GM12878 (cell line): ENCODE results near the gene PDZK1IP1.

Experiments
- CBFB ChIP-seq: IDR thresholded peaks from 2 replicates; pipeline ENCODE4 v1.6.1; 2016; ENCODE audit warnings: antibody characterized with exemption, low read depth
- CBX3 ChIP-seq: fragments of 200-600 bp; sonication (generic); IDR thresholded peaks from 2 replicates; pipeline ENCODE4 v1.6.1; 2016; ENCODE audit warnings: low read depth, borderline replicate concordance
- CTCF ChIP-seq, 3 experiments: IDR thresholded peaks in 2 of 3; conservative IDR thresholded peaks in 1 of 3; 2 replicates each; pipeline ENCODE4 v1.5.1; 2011; ENCODE audit warnings: low read depth in 3 of 3, low read length in 3 of 3, mild to moderate bottlenecking in 3 of 3, control low read depth in 2 of 3, moderate library complexity in 2 of 3, inconsistent platforms in 1 of 3, mixed read lengths in 1 of 3; ENCODE audit not compliant: control insufficient read depth in 2 of 3, insufficient read depth in 1 of 3; ENCODE audit errors: extremely low read depth in 1 of 3
- DPF2 ChIP-seq: fragments of 450-650 bp; IDR thresholded peaks from 2 replicates; pipeline ENCODE4 v1.6.1; 2017; ENCODE audit warnings: mild to moderate bottlenecking
- IRF3 ChIP-seq: fragments of 450-650 bp; IDR thresholded peaks from 2 replicates; pipeline ENCODE4 v1.6.1; 2014; ENCODE audit warnings: mild to moderate bottlenecking
- JUND ChIP-seq: IDR thresholded peaks from 2 replicates; pipeline ENCODE4 v1.6.1; 2012; ENCODE audit warnings: low read depth, mild to moderate bottlenecking, low read length, improper control_type of control experiment, moderate library complexity
- MXI1 ChIP-seq: fragments of 150-350 bp; IDR thresholded peaks from 2 replicates; pipeline ENCODE4 v1.6.1; 2011; ENCODE audit warnings: low read depth, mild to moderate bottlenecking, inconsistent platforms, low read length, improper control_type of control experiment
- NBN ChIP-seq: fragments of 450-650 bp; IDR thresholded peaks from 2 replicates; pipeline ENCODE4 v1.6.1; 2016
- NFYA ChIP-seq: IDR thresholded peaks from 2 replicates; pipeline ENCODE4 v1.6.1; 2011; ENCODE audit warnings: low read depth, mild to moderate bottlenecking, low read length, improper control_type of control experiment, borderline replicate concordance
- POLR2A ChIP-seq: IDR thresholded peaks from 2 replicates; pipeline ENCODE4 v1.6.1; 2011; ENCODE audit warnings: low read depth, mild to moderate bottlenecking, low read length
- RAD21 ChIP-seq: IDR thresholded peaks from 2 replicates; pipeline ENCODE4 v1.6.1; 2011; ENCODE audit warnings: mild to moderate bottlenecking, low read depth, low read length, moderate library complexity; ENCODE audit not compliant: insufficient read depth
- REST ChIP-seq: IDR thresholded peaks from 2 replicates; pipeline ENCODE4 v1.6.1; 2012; ENCODE audit warnings: mild to moderate bottlenecking, low read depth, low read length
- SIN3A ChIP-seq: IDR thresholded peaks from 2 replicates; pipeline ENCODE4 v1.6.1; 2012; ENCODE audit warnings: low read depth, low read length, improper control_type of control experiment
- ZSCAN29 ChIP-seq: fragments of 450-650 bp; IDR thresholded peaks from 2 replicates; pipeline ENCODE4 v1.6.1; 2017; ENCODE audit warnings: mild to moderate bottlenecking, moderate library complexity

- TF ChIP-seq NFYA: no peak
- no peak for TF ChIP-seq CTCF (IDR thresholded peaks at IDR 0.05 in 2 of 3, conservative IDR thresholded peaks at IDR 0.05 in 1 of 3; ENCODE audit: control insufficient read depth in 2 of 3, extremely low read depth in 1 of 3, insufficient read depth in 1 of 3, low read depth in 3 of 3, low read length in 3 of 3)
- TF ChIP-seq JUND: no peak
- TF ChIP-seq REST: no peak
- no peak for TF ChIP-seq DPF2
- TF ChIP-seq RAD21: no peak
- no peak for TF ChIP-seq CBX3
- no peak for TF ChIP-seq NBN
- no peak for TF ChIP-seq CBFB
- TF ChIP-seq POLR2A: no peak
- no peak for TF ChIP-seq ZSCAN29
- TF ChIP-seq MXI1: no peak
- TF ChIP-seq SIN3A: no peak
- TF ChIP-seq IRF3: no peak
Measured at GRCh38 chr1:47208374-47208850, 18.6 kb upstream of the PDZK1IP1 start.
